NCI-H748 treated with DMSO at 0.1 percent for 48 hours (cell line): ENCODE data around the gene ATXN7L2.

Experiments
- DNase-seq: peaks from one replicate; lab custom pipeline; 2025; lab: John Stamatoyannopoulos, UW

ATXN7L2 gene

DNA sequence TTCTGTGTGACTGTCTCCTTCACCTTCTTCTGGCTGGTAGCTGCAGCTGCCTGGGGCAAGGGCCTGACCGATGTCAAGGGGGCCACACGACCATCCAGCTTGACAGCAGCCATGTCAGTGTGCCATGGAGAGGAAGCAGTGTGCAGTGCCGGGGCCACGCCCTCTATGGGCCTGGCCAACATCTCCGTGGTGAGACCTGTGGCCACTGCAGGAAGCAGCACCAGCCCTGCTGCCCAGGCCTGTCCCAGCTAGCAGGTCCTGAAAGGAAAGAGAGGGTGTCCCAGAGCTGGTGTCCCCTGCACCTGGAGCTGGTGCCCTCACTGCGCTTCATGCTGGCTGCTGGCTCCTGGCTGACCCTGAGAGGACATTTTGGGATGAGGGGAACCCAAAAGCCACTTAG lies 5.9 kb upstream of the ATXN7L2 start:
- DNase-seq: no peak

DNA sequence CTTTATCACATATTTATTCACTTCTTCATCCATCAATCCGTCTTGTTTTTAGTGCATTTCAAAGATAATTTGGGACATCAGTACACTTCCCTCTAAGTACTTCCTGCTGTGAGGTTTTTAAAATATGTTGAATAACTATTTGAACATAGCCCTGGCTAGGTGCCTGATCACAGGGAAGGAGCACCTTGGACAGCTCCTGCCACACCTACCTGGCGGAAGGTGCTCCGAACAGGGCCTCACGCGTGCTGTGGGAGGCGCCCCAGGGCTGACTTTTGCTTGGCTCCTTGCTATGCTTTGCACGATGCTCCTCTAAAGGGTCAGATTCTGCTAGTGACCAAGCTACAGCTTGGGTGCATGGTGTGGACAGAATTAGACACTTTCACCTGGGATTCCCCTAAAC lies 4.9 kb upstream of the ATXN7L2 start:
- DNase-seq: no peak

DNA sequence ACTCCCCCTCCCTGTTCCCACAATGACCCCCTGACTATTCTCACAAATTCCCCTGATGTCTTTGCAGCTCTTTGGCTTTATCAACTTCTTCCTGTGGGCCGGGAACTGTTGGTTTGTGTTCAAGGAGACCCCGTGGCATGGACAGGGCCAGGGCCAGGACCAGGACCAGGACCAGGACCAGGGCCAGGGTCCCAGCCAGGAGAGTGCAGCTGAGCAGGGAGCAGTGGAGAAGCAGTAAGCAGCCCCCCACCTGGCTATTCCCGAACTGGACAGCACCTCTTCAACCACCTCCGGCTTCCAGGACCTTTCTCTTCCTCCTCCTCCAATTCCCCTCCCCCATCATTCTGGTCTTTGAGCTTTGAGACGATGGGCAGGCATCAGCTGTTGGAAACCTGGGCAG lies 4.4 kb upstream of the ATXN7L2 start:
- DNase-seq: no peak

DNA sequence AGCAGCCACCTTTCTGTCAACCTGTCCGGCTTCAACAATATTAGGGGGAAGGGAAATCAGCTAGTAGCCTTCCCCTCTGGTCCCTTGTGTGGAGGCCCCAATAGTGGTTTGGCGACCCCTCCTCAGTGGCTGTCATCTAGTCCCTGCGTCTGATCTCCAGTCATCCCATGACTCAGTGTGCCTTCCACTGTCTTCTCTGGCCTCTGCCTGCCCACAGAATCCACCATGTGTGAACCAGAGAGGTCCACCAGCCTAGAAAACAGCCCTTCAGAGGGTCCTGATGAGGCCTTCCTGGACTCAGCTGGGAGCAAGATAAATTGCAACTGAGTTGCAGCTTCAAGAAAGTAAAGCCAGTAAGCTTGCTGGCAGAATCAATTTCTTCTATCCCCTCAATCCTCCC lies 3.8 kb upstream of the ATXN7L2 start:
- DNase-seq: no peak

DNA sequence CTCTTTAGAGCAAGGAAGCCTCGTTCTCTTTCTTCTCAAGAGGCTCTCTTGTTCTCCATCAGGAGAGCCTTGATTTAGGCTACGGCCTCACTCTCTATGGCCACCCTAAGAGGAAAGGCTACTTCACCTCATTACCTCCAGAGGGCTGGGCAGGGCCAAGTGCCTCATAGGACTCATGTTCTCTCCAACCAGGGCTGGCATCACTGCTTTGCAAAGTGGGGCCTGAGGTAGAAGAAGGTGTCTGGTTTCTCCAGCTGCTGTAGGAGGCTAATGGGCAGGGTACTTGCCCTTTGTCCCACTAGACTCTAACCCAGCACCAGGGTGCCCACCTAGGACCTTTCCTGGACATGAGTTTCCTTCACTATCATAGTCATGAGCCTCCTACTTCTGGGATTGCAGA lies 2.1 kb upstream of the ATXN7L2 start:
- DNase-seq: no peak

DNA sequence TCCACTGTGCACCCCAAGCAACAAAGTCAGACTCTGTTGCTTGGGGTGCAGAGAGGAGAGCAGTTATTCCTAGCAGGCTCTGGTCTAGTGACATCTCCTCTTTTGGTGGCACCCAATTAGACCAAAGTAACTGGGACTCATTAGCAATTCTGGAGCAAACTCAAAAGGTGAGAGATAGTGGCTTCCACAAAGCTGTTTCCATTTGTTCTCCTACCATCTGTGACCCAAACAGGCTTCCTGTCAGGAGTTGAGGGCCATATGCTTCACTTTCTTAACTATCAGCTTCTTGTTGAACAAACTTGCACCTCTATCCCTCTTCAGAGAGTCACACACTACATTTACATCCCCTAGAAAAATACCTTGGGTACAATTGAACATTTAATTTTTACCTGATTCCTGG lies 1.5 kb upstream of the ATXN7L2 start:
- DNase-seq: no peak

DNA sequence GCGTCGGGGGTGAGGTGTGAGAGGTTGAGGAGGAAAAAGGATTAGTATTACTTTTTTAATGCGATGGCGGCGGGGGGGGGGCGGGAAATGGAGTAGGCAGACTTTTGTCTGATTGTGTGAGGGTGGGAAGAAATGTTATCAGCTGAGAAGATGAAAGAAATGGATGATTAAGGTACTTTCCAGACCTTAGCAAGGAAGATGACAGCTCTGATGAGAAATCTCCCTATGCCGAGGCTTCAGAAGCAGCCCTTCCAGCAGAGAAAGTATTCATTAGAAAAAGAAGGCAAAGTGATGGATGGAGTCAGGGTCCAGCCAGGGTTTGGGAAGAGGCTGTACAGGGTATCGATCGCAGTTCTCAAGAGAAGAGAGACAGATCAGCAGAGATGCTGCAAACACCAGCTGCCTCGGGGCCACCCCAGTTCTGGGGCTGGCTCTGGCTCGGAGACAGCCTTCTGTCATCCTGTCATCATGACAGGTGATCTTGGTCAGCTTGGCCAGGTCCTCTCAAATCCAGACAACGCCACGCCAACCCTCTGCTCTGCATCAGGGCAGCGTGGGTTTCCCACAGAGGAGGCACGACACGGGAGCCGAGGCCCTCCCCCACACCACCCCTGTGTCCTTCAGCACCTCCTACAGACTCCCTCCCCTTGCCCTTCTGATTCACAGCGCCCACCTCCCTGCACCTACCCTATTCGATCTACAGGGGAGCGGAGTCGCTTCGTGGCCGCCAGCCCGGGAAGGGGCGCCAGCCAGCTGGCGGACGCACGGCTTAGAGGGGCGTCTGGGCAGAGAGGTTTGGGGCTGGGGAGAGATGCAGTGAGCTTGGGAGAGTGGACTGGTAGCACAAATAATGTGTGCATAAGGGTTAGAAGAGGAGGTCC lies 674 bp upstream of the ATXN7L2 start:
- DNase-seq: peak; percentile 61

DNA sequence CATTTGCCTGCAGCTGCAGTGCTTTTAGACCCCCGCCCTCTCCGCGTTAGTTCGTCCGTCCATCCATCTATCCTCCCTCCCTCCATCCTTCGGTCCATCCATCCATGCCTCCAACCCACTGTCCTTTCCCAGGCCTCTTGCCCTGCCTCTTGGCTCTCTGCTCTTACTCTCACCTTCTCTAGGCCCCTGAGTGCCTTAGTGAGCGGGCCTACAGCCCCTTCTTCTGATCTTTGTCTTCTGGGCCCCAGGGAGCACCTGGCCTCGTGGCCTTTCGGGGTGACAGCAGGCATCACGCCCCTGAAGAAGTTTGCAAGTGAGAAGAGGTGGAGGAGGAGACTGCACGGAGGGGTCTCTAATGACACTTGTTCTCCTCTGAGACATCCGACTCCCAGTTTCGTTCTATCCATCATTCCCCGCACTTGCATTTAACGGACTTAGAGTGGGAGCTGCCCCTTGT lies 842 bp downstream of the ATXN7L2 start:
- no peak for DNase-seq

DNA sequence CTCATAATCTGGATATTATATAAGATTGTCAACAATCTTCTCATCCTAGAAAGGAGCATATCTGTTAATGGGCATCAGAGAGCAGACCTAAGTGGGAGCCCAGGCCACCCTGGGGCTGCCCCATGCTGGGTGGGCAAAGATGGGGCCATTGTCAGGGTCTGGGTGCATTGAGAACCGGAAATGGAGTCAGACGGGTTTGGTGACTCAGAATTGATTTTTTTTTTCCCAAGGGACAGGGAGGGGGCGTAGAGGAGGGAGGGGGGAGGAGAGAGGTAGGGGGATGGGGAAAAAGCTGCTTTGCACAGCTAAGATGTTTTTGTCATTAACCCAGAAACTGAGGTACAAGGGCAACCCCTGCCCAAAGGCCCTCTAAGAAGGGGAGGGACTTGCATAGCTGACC lies 1.3 kb downstream of the ATXN7L2 start:
- no peak for DNase-seq

DNA sequence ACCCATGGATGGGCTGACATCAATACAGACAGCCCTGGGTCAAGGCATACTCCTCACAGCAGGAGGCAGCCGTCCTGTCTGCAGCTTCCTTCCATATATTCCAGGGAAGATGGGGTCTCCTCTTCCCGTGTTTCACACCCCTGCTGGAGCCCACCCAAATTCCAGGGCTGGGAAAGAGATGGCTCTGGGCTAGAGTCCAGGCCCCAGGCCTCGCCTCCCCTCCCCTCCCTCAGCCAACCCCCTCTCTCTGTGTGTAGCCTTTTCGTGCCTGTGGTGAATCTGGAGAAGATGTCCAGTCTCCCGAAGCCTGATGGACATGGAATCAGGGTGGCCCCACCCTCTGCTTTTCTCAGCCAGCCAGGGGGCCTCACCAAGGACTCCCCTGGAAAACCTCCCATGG lies 3.6 kb downstream of the ATXN7L2 start:
- DNase-seq: no peak

DNA sequence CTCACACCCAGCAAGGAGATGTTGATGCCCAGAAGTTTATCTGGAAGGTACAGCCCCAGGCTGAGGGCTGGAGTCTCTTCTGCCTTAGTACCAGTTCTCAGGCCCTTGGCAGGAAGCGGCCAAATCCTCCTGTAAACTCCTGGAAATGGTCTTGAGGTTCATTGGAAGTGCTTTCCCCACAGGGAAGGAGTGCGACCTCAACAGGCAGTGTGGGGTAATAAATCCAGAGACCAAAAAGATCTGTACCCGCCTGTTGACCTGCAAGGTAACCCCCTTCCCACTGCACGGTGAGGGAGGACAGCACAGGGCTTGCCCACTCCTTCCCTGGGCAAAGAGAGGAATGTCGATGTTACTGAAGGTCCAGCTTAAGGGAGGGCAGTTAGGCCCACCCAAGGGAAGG lies 4.5 kb downstream of the ATXN7L2 start:
- DNase-seq: no peak

DNA sequence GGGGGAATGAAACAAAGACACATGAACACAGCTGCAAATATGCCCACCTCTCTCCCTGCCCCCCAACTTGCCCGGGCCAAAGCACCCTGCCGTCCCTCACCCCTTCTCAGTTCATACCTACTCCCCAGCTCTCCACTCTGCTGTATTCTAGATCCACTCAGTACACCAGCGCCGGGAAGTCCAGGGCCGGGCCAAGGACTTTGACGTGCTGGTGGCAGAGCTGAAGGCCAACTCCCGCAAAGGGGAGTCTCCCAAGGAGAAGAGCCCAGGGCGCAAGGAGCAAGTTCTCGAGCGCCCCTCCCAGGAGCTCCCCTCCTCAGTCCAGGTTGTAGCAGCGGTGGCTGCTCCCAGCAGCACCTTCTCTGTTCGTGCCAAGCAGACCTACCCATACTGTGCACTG lies 5.0 kb downstream of the ATXN7L2 start:
- DNase-seq: no peak

DNA sequence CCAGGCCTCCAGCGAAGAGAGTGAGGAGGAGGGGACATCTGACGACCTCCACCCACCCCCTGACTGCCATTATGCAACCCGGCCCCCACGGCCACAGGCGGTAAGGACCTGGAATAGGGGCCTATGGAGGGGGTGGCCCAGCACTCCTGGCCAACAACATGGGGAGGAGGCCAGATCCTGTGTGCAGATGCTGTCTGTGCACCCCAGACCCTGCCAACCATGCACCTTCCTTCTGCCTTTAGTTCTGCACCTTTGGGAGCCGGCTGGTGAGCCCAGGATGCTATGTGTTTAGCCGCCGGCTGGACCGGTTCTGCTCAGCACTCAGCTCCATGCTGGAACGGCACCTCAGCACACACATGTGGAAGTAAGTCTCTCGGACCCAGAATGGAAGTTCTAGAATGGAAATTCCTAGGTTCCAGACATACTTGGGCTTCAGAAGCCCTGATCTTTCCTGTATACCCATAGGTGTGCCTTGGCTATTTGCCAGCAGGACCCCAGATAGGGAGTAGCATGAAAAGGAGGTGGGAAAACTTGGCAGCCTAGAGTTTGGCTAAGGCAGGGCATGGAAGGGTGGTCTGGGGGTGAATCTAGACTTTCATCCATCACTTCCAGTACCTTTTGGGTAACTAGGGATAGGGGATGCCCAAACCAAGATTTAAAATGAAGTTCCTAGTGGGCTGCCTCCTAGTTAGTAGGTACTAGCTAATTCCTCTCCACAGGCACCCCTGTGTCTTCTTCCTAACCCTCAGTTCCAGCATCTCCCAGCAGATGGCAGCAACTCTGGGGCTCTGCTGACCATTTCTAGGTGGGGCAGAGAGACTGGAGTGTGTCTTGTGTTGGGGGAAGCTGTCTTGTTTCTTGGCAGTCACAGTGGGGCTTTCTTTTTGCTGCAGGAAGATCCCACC lies 6.6 kb downstream of the ATXN7L2 start:
- DNase-seq: peak; percentile 35

DNA sequence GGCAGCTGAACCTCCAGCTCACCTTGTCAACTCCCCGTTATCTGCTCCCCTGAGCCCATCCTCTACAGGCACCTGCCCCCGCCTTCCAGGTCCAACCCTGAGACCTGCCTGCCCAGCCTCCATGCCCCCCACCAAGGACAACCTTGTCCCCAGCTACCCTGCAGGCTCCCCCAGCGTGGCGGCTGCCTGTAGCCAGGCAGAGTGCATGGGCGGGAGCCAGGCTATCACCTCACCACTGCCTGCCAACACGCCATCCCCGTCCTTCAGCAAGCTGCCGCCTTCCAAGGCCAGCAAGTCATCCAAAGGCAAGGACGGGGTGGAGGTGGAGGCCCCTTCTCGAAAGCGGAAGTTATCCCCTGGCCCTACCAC lies 7.2 kb downstream of the ATXN7L2 start:
- no peak for DNase-seq

DNA sequence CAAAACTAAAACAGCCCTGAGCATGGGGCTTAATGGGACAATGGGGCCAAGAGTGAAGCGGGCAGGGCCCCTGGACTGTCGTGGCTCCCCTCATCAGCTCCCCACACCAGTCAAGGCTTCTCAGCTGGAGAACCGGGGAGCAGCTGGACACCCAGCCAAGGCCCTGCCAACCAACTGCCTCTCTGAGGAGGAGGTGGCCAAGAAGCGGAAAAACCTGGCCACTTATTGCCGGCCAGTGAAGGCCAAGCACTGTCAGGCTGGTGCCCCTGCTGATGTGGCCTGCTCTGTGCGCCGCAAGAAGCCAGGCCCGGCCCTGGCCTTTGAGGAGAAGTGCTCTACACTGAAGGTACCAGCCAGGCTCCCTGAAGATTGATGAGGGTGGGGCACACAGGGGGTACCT lies 7.7 kb downstream of the ATXN7L2 start:
- DNase-seq: no peak

DNA sequence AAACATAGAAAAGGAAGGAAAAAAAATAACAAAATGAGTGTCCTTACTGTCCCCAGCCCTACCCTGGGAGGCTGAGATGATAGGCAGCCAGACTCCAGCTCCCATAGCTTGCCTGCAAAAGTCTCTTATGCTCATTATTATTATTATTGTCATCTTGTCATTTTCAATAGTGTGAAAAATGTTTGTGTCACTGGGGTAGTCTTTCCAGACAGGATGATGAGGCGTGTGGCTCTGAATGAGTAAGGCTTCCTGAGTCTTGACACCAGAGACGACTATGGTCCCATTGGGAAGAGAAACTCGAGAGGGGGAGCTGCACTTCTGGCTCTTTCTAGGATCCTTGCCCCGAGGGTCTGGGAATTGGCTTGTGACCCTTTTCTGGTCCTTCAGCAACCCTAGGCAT lies 9.1 kb downstream of the ATXN7L2 start:
- DNase-seq: no peak

DNA sequence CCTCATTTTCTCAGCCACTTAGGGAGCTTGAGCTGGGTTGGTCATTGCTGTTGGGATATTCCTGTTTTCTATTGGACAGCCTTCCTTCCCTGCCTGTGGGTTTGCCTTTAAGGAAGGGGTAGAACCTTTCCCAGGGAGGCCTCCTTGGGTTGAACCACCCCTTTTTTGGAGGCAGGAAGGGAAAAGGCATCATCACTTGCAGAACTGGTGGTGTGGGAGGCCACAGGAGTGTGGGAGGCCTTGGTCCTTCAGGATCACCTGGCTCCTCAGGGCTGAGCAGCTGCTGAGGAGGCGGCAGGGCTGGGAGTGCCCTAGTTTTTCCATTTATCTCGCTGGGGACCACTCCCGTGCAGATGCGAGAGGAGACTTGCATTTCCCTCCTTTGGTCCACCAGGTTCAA lies 9.5 kb downstream of the ATXN7L2 start:
- no peak for DNase-seq

DNA sequence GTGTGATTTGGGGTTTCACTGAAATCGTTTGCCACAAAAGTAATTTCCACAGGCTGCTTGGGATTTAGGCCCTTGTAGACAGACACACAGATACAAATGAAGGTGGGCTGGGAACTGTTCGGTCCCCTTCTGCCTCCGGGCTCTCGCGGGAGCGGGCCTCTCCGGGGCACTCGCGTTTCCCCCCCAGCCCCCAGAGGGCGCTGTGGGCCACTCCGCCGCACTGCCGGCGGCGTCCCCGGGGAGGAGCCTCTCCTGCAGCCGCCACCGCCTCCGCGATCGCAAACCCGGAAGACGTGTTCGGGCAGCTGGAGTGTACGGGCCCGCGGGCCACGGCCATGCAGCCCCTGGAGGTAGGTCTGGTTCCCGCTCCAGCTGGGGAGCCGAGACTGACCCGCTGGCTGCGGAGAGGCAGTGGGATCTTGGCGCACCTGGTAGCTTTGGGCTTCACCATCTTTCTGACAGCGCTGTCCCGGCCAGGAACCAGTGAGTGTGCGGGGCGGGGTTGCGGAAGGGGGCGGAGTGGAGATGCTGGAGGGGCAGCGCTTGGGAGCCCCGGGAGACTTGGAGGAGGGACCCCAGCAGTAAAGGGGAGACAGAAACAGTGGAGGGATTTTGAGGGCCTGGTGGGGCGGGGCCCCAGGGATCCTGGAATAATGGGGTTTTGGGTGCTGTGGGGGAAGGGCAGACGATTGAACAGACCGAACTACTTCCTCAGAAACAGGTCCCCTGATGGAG lies 10.3 kb downstream of the ATXN7L2 start, which contains the start of gene CYB561D1:
Gene CYB561D1, plus strand, starts transcription at position 290 of the 735 bp plus-strand sequence. Its CDS starts 46 bp downstream, at position 336.
- peak; percentile 67 for DNase-seq

DNA sequence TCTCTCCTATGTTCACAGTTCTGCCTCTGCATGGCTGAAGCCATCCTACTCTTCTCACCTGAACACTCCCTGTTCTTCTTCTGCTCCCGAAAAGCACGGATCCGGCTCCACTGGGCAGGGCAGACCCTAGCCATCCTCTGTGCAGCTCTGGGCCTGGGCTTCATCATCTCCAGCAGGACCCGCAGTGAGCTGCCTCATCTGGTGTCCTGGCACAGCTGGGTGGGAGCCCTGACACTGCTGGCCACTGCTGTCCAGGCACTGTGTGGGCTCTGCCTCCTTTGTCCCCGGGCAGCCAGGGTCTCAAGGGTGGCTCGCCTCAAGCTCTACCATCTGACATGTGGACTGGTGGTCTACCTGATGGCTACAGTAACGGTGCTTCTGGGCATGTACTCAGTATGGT lies 12.0 kb downstream of the ATXN7L2 start:
- no peak for DNase-seq

DNA sequence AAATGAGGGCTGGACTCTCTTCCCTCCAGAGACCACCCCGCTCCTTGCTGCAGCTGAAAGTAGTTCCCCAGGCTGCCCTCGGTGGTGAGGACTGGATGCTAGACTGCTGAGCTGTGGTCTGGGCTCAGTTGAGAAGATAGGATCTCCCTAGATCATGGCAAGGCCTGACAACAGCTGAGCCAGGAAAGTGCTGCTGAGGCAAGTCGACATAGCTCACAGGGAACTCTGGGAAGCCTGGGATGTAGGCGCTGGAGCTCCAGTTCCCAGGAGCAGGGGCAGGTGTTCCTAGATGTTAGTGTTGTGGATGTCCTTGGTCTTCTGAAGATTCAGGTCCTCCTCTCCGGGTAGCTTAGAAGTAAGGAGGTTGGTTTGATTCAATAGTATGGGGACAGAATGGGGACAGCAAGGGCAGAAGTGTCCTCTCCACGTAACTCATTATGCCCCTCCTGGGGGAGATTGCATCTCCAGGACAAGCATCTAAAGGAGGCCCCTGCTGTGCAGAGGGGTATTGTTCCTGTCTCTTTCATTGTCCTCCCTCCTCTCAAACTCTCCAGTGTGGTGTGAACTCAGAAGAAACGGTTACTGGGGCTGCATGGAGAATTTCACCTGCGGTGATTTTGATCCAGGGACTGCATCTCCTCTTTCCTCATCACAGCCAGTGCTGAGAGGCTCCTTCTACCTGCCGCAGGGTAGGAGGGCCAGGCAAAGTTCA lies 13.9 kb downstream of the ATXN7L2 start:
- DNase-seq: no peak

DNA sequence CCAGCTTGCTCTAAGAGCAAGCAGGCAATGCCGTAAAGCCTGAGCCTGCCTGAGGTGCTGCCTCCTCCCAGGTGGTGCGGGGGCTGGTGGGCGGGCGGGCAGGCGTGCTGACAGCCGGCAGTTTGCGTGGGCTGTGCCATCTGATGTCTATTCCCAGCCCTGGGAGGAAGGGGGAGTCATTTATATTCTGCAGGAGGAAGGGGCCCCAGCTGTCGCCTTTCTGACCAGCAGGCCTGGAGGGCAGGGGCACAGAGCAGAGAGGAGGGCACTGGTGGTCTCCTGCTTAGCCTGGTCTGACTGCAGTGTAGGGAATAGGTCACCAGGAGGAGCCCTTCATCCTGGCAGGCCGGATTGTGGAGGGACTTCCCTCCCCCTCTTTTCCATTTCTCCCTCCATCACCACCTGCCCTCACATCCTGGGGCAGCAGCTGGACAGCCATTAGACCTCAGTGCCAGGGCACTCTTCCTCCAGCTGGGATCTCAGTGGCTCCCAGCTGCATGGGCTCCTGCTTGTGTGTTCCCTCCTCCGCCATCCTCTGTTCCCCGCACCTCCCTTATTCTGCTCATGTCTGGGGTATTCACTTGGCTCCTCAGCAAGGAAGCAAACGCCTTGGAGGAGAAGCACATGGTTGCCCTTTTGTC lies 14.6 kb downstream of the ATXN7L2 start:
- DNase-seq: no peak
